GM13977 (cell line): ENCODE measurements around the gene RFFL.

Source experiments
- DNase-seq: peaks from one replicate; pipeline ENCODE4 v3.0.0; 2012; ENCODE audit warnings: low spot score
- CTCF ChIP-seq: IDR thresholded peaks from 2 replicates; pipeline ENCODE4 v1.5.1; 2012; ENCODE audit warnings: mild to moderate bottlenecking, control low read depth; ENCODE audit not compliant: insufficient read depth; ENCODE audit errors: extremely low read depth, missing control alignments
- in situ Hi-C: fragments of 300-500 bp; cut with MboI; formaldehyde crosslinking; loops from one replicate; pipeline ENCODE4 v1.12.0; 2022; ENCODE audit warnings: low sequenced_read_pairs, low pct_unique_long_range_greater_than_20kb, mixed read lengths, inconsistent platforms; ENCODE audit not compliant: unreplicated experiment

The RFFL gene

GRCh38 chr17:35023538-35023937 lies 40.0 kb downstream of the RFFL start:
- no peak for DNase-seq
- in situ Hi-C loops = no loop called here
- TF ChIP-seq CTCF = no peak

- TF ChIP-seq CTCF = no peak
- in situ Hi-C loops = no loop called here
- peak; percentile 46 for DNase-seq
Measured at GRCh38 chr17:35022536-35023063, 40.9 kb downstream of the RFFL start.

- no peak for DNase-seq
- no peak for TF ChIP-seq CTCF
- in situ Hi-C loops = no loop called here
Measured at GRCh38 chr17:35021520-35022380, 41.8 kb downstream of the RFFL start.

- in situ Hi-C loops = no loop called here
- DNase-seq = no peak
- TF ChIP-seq CTCF = no peak
Measured at GRCh38 chr17:35019386-35020179, 43.9 kb downstream of the RFFL start.

- in situ Hi-C loops = no loop called here
- no peak for TF ChIP-seq CTCF
- DNase-seq = no peak
Measured at GRCh38 chr17:35018814-35019213, 44.7 kb downstream of the RFFL start.

- TF ChIP-seq CTCF = no peak
- in situ Hi-C loops = no loop called here
- no peak for DNase-seq
Measured at GRCh38 chr17:35017021-35017420, 46.5 kb downstream of the RFFL start.
